ENCODE measurements around the gene IDI2. TPM values are rescaled to one million over a fixed set of nuclear protein-coding genes. Genes with fewer than 3 reads are reported as not detected.

Gene IDI2
- total RNA-seq, 1 donor from 2014 or later, result not detected

GRCh38 chr10:983971-984655 lies 41.5 kb downstream of the IDI2 start:
- Histone ChIP-seq H3K4me3 (no peak overlapping the region), H3K27me3 (no peaks in the 10 kb centered on the region), H3K36me3 (no peaks in the 10 kb centered on the region), H3K9me3 (no peaks in the 10 kb centered on the region), H3K27ac (no peak overlapping the region), H3K4me1 (peaks cover 14% of the 10 kb centered on the region)
- no peak for TF ChIP-seq CTCF (IDR thresholded peaks at IDR 0.05)
- no peak for TF ChIP-seq POLR2AphosphoS5 (IDR thresholded peaks at IDR 0.05; ENCODE audit: insufficient read depth in 1 of 2, low read depth in 1 of 2)
- TF ChIP-seq POLR2A (IDR thresholded peaks at IDR 0.05), result no peak
- no peak for DNase-seq (ENCODE audit: extremely low spot score in 2 of 2)
- intact Hi-C loops (cut with DNase I), result no loop called here

GRCh38 chr10:983401-983800 lies 42.3 kb downstream of the IDI2 start:
- Histone ChIP-seq H3K27ac (no peak overlapping the region), H3K27me3 (no peaks in the 10 kb centered on the region), H3K4me1 (peaks cover 11% of the 10 kb centered on the region), H3K4me3 (no peak overlapping the region), H3K36me3 (no peaks in the 10 kb centered on the region), H3K9me3 (peaks cover 6% of the 10 kb centered on the region)
- TF ChIP-seq CTCF (IDR thresholded peaks at IDR 0.05) (no peak), POLR2A (IDR thresholded peaks at IDR 0.05) (no peak), POLR2AphosphoS5 (IDR thresholded peaks at IDR 0.05; ENCODE audit: insufficient read depth in 1 of 2, low read depth in 1 of 2) (no peak)
- DNase-seq (ENCODE audit: extremely low spot score in 2 of 2), result no peak
- intact Hi-C loops (cut with DNase I), result no loop called here

GRCh38 chr10:980468-981093 lies 45.1 kb downstream of the IDI2 start:
- H3K4me3 ChIP-seq, result no peak overlapping the region
- no peaks in the 10 kb centered on the region for H3K27me3 ChIP-seq
- H3K36me3 ChIP-seq, result no peaks in the 10 kb centered on the region
- TF ChIP-seq CTCF (IDR thresholded peaks at IDR 0.05), result no peak
- no peak for TF ChIP-seq POLR2AphosphoS5 (IDR thresholded peaks at IDR 0.05; ENCODE audit: insufficient read depth in 1 of 2, low read depth in 1 of 2)
- TF ChIP-seq POLR2A (IDR thresholded peaks at IDR 0.05), result no peak
- no peak overlapping the region for H3K27ac ChIP-seq
- peaks cover 7% of the 10 kb centered on the region for H3K9me3 ChIP-seq
- intact Hi-C loops (cut with DNase I), result no loop called here
- H3K4me1 ChIP-seq, result no peaks in the 10 kb centered on the region
- DNase-seq (ENCODE audit: extremely low spot score in 2 of 2), result no peak

- Histone ChIP-seq H3K27ac (no peak overlapping the region), H3K4me3 (no peak overlapping the region)
- intact Hi-C loops (cut with DNase I), result no loop called here
Observed at GRCh38 chr10:978826-979421, 46.7 kb downstream of the IDI2 start.

More at GRCh38 chr10:978826-979421, 46.7 kb downstream of the IDI2 start:
- no peaks in the 10 kb centered on the region for H3K27me3 ChIP-seq
- no peaks in the 10 kb centered on the region for H3K36me3 ChIP-seq
- peaks cover 7% of the 10 kb centered on the region for H3K9me3 ChIP-seq
- TF ChIP-seq CTCF (IDR thresholded peaks at IDR 0.05) (no peak), POLR2AphosphoS5 (IDR thresholded peaks at IDR 0.05; ENCODE audit: insufficient read depth in 1 of 2, low read depth in 1 of 2) (no peak), POLR2A (IDR thresholded peaks at IDR 0.05) (no peak)
- no peak for DNase-seq (ENCODE audit: extremely low spot score in 2 of 2)
- no peaks in the 10 kb centered on the region for H3K4me1 ChIP-seq
